Measurements from ENCODE around the gene PHF11. TPM values are rescaled to one million over a fixed set of nuclear protein-coding genes. Genes with fewer than 3 reads are reported as not detected.
"Not testable (repeated sequence)": the region's sequence is repeated elsewhere in the genome, so short reads cannot be mapped to it uniquely, and the experiment has no call there.

The PHF11 gene
- total and polyA plus RNA-seq, 2 experiments from 2014 or later = 7.4 to 13.5 TPM

DNA sequence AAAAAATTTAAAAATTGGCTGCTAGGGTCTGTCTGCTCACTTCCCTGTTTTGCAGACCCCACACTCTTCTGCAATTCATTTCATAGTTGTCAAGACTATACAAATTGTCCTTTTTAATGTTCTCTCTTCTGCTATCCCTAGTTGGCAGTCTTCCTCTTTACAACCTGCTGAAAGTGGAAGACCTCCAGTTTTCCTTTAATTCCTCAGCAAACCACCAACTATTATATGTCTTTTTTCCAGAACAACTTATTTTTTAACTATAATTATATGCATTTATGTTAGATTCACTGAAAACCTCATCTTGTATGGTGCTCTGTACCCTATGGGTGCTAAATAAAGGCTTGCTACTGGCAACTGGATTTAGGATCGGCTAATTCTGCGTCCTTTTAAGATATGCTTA lies 1.1 kb upstream of the PHF11 start:
- peaks cover 11% of the 10 kb centered on the region for H3K27me3 Mint-ChIP-seq (ENCODE audit: insufficient read depth, low read depth, poor library complexity)
- Histone ChIP-seq H3K36me3 (ENCODE audit: insufficient read depth) (no peaks in the 10 kb centered on the region), H3K4me3 (peak overlapping the region; percentile 68), H3K4me2 (peak overlapping the region; percentile 85), H3F3A (replicated peaks; ENCODE audit: low read depth) (peaks cover 5% of the 10 kb centered on the region; the same call in 1 of the 2 replicates), H3K79me2 (replicated peaks; ENCODE audit: insufficient read depth) (no peaks in the 10 kb centered on the region), H3K9me2 (ENCODE audit: insufficient read depth) (no peaks in the 10 kb centered on the region), H3K27me3 (ENCODE audit: insufficient read depth) (no peaks in the 10 kb centered on the region), H4K20me1 (replicated peaks; ENCODE audit: insufficient read depth) (no peaks in the 10 kb centered on the region), H3K4me1 (ENCODE audit: insufficient read depth) (no peaks in the 10 kb centered on the region; the same call in 1 of the 2 replicates), H3K27ac (ENCODE audit: low read depth) (no peak overlapping the region), H2AFZ (peak overlapping the region; percentile 99; the same call in 1 of the 2 replicates)
- H3K27ac Mint-ChIP-seq = no peak overlapping the region
- DNase-seq (ENCODE audit: low spot score) = no peak
- no peaks in the 10 kb centered on the region for H3K9me3 Mint-ChIP-seq
- 0 out of 3 replicates have a peak, but pooled peaks cover 2% of the 10 kb centered on the region for H3K4me1 Mint-ChIP-seq
- H3K36me3 Mint-ChIP-seq (ENCODE audit: low read depth) = no peaks in the 10 kb centered on the region
- ATAC-seq = no peak
- H3K4me3 Mint-ChIP-seq = peak overlapping the region; percentile 88
- no peak for TF ChIP-seq JUNB (IDR thresholded peaks at IDR 0.05; ENCODE audit: unreplicated experiment)
- TF ChIP-seq ZNF114 (CRISPR knock-in tag; IDR thresholded peaks at IDR 0.05) = no peak
- no peak for TF ChIP-seq EZH2phosphoT487 (IDR thresholded peaks at IDR 0.05; ENCODE audit: unreplicated experiment)

DNA sequence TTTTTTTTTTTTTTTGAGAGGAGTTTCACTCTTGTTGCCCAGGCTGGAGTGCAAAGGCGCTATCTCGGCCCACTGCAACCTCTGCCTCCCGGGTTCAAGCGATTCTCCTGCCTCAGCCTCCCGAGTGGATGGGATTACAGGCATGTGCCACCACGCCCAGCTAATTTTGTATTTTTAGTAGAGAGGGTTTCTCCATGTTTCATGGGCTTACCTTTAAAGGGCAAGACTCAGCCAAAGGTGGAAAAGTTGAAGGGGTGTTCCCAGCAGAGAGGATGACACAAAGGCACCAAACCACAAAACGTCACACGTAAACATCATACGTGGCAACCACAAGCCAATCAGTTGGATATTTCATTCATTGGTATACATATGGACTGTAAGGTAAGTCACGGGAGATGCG lies 1.1 kb downstream of the PHF11 start:
- not testable (repeated sequence) for H3K4me1 ChIP-seq (ENCODE audit: insufficient read depth); H3K27ac ChIP-seq (ENCODE audit: low read depth); H3K36me3 ChIP-seq (ENCODE audit: insufficient read depth); H4K20me1 ChIP-seq (replicated peaks; ENCODE audit: insufficient read depth); H3F3A ChIP-seq (replicated peaks; ENCODE audit: low read depth); H3K9me3 Mint-ChIP-seq; H3K79me2 ChIP-seq (replicated peaks; ENCODE audit: insufficient read depth); H3K4me1 Mint-ChIP-seq; H3K27me3 ChIP-seq (ENCODE audit: insufficient read depth); H3K9me2 ChIP-seq (ENCODE audit: insufficient read depth); DNase-seq (ENCODE audit: low spot score); H3K27ac Mint-ChIP-seq; H3K36me3 Mint-ChIP-seq (ENCODE audit: low read depth); ATAC-seq
- Histone ChIP-seq H3K4me2 (peak overlapping the region; percentile 85; the same call in 1 of the 2 replicates), H3K4me3 (peak overlapping the region; percentile 68; the same call in 1 of the 2 replicates), H2AFZ (peak overlapping the region; percentile 96; the same call in 1 of the 2 replicates)
- Mint-ChIP-seq H3K27me3 (ENCODE audit: insufficient read depth, low read depth, poor library complexity) (peaks cover 11% of the 10 kb centered on the region), H3K4me3 (0 out of 3 replicates have a peak overlapping the region, but pooled peaks have one; percentile 3)

GRCh38 chr13:49497272-49497671 lies 1.5 kb downstream of the PHF11 start:
- Mint-ChIP-seq H3K36me3 (ENCODE audit: low read depth) (no peaks in the 10 kb centered on the region), H3K27me3 (ENCODE audit: insufficient read depth, low read depth, poor library complexity) (peaks cover 11% of the 10 kb centered on the region), H3K9me3 (no peaks in the 10 kb centered on the region), H3K27ac (no peak overlapping the region), H3K4me3 (0 out of 3 replicates have a peak overlapping the region, but pooled peaks have one; percentile 3), H3K4me1 (0 out of 3 replicates have a peak, but pooled peaks cover 2% of the 10 kb centered on the region)
- Histone ChIP-seq H4K20me1 (replicated peaks; ENCODE audit: insufficient read depth) (no peaks in the 10 kb centered on the region), H3K4me3 (no peak overlapping the region), H2AFZ (no peak overlapping the region), H3K79me2 (replicated peaks; ENCODE audit: insufficient read depth) (no peaks in the 10 kb centered on the region), H3K36me3 (ENCODE audit: insufficient read depth) (no peaks in the 10 kb centered on the region), H3F3A (replicated peaks; ENCODE audit: low read depth) (peaks cover 5% of the 10 kb centered on the region; the same call in 1 of the 2 replicates), H3K4me2 (no peak overlapping the region), H3K27ac (ENCODE audit: low read depth) (no peak overlapping the region), H3K9me2 (ENCODE audit: insufficient read depth) (no peaks in the 10 kb centered on the region), H3K27me3 (ENCODE audit: insufficient read depth) (no peaks in the 10 kb centered on the region), H3K4me1 (ENCODE audit: insufficient read depth) (no peaks in the 10 kb centered on the region; the same call in 1 of the 2 replicates)
- DNase-seq (ENCODE audit: low spot score) = no peak
- no peak for ATAC-seq
- TF ChIP-seq ETS1 (IDR thresholded peaks at IDR 0.05) = no peak
- TF ChIP-seq ZNF114 (CRISPR knock-in tag; IDR thresholded peaks at IDR 0.05) = no peak
- TF ChIP-seq, protein P1, sequence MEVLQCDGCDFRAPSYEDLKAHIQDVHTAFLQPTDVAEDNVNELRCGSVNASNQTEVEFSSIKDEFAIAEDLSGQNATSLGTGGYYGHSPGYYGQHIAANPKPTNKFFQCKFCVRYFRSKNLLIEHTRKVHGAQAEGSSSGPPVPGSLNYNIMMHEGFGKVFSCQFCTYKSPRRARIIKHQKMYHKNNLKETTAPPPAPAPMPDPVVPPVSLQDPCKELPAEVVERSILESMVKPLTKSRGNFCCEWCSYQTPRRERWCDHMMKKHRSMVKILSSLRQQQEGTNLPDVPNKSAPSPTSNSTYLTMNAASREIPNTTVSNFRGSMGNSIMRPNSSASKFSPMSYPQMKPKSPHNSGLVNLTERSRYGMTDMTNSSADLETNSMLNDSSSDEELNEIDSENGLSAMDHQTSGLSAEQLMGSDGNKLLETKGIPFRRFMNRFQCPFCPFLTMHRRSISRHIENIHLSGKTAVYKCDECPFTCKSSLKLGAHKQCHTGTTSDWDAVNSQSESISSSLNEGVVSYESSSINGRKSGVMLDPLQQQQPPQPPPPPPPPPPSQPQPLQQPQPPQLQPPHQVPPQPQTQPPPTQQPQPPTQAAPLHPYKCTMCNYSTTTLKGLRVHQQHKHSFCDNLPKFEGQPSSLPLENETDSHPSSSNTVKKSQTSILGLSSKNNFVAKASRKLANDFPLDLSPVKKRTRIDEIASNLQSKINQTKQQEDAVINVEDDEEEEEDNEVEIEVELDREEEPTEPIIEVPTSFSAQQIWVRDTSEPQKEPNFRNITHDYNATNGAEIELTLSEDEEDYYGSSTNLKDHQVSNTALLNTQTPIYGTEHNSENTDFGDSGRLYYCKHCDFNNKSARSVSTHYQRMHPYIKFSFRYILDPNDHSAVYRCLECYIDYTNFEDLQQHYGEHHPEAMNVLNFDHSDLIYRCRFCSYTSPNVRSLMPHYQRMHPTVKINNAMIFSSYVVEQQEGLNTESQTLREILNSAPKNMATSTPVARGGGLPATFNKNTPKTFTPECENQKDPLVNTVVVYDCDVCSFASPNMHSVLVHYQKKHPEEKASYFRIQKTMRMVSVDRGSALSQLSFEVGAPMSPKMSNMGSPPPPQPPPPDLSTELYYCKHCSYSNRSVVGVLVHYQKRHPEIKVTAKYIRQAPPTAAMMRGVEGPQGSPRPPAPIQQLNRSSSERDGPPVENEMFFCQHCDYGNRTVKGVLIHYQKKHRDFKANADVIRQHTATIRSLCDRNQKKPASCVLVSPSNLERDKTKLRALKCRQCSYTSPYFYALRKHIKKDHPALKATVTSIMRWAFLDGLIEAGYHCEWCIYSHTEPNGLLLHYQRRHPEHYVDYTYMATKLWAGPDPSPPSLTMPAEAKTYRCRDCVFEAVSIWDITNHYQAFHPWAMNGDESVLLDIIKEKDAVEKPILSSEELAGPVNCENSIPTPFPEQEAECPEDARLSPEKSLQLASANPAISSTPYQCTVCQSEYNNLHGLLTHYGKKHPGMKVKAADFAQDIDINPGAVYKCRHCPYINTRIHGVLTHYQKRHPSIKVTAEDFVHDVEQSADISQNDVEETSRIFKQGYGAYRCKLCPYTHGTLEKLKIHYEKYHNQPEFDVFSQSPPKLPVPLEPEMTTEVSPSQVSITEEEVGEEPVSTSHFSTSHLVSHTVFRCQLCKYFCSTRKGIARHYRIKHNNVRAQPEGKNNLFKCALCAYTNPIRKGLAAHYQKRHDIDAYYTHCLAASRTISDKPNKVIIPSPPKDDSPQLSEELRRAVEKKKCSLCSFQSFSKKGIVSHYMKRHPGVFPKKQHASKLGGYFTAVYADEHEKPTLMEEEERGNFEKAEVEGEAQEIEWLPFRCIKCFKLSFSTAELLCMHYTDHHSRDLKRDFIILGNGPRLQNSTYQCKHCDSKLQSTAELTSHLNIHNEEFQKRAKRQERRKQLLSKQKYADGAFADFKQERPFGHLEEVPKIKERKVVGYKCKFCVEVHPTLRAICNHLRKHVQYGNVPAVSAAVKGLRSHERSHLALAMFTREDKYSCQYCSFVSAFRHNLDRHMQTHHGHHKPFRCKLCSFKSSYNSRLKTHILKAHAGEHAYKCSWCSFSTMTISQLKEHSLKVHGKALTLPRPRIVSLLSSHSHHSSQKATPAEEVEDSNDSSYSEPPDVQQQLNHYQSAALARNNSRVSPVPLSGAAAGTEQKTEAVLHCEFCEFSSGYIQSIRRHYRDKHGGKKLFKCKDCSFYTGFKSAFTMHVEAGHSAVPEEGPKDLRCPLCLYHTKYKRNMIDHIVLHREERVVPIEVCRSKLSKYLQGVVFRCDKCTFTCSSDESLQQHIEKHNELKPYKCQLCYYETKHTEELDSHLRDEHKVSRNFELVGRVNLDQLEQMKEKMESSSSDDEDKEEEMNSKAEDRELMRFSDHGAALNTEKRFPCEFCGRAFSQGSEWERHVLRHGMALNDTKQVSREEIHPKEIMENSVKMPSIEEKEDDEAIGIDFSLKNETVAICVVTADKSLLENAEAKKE (CRISPR knock-in tag; IDR thresholded peaks at IDR 0.05) = no peak
- TF ChIP-seq CREB1 (CRISPR knock-in tag; IDR thresholded peaks at IDR 0.05; ENCODE audit: low read depth) = no peak
- TF ChIP-seq STAT1 (IDR thresholded peaks at IDR 0.05; ENCODE audit: unreplicated experiment) = no peak
- no peak for TF ChIP-seq JUNB (IDR thresholded peaks at IDR 0.05; ENCODE audit: unreplicated experiment)
- TF ChIP-seq EZH2 (IDR thresholded peaks at IDR 0.05; ENCODE audit: low read depth, unreplicated experiment) = no peak

All from GM23338 (cell line).